Panc1 (cell line): ENCODE data around the gene MED12L. TPM values are rescaled to one million over a fixed set of nuclear protein-coding genes. Genes with fewer than 3 reads are reported as not detected.

Experiments
- ATAC-seq: fragments of 200-7000 bp; cut with Tn5 transposase; 2 replicates; pipeline ENCODE4 v1.9.1; 2020; ENCODE audit warnings: mild to moderate bottlenecking, moderate library complexity
- BruUV-seq: library from RNA; stranded (reverse); fragments of 400-500 nt; replicated peaks from 2 replicates; lab custom pipeline; 2021; lab: Mats Ljungman, UMichigan
- CTCF ChIA-PET: fragments of 300-600 bp; sonication (Branson Sonifier 250); formaldehyde crosslinking; loops from one replicate; lab custom pipeline; 2022; ENCODE audit warnings: antibody characterized with exemption; lab: Charles Lee
- POLR2A ChIA-PET: fragments of 300-600 bp; sonication (Branson Sonifier 250); formaldehyde crosslinking; loops from one replicate; lab custom pipeline; 2022; ENCODE audit warnings: antibody characterized with exemption; lab: Charles Lee
- DNase-seq: peaks from one replicate; pipeline ENCODE4 v3.0.0-alpha.2; 2010; ENCODE audit warnings: low read depth, low spot score
- H3K27ac ChIP-seq: 2 replicates; pipeline ENCODE4 v1.5.1; 2011; ENCODE audit warnings: mild to moderate bottlenecking, low read length, inconsistent platforms
- H3K27me3 ChIP-seq: fragments of 200-500 bp; sonication (Bioruptor generic); 2 replicates; pipeline ENCODE4 v1.6.0; 2014; ENCODE audit warnings: low read length, inconsistent platforms; ENCODE audit not compliant: control insufficient read depth, insufficient read depth
- H3K36me3 ChIP-seq: fragments of 200-500 bp; sonication (Bioruptor generic); 2 replicates; pipeline ENCODE4 v1.5.1; 2014; ENCODE audit warnings: inconsistent platforms, mild to moderate bottlenecking, low read length, moderate library complexity; ENCODE audit not compliant: control insufficient read depth, insufficient read depth
- H3K4me1 ChIP-seq: 2 replicates; pipeline ENCODE4 v1.5.1; 2011; ENCODE audit warnings: inconsistent platforms, mild to moderate bottlenecking, low read length, moderate library complexity; ENCODE audit not compliant: control insufficient read depth, insufficient read depth
- H3K4me3 ChIP-seq, 2 experiments: 2 replicates each; pipeline ENCODE4 v1.5.1; 2011 to 2012; ENCODE audit warnings: low read depth in 2 of 2, low read length in 2 of 2, mild to moderate bottlenecking in 2 of 2, inconsistent platforms in 1 of 2, moderate library complexity in 1 of 2
- H3K9me3 ChIP-seq: fragments of 200-500 bp; sonication (Bioruptor generic); 2 replicates; pipeline ENCODE4 v1.5.1; 2014; ENCODE audit warnings: low read depth, mild to moderate bottlenecking, inconsistent platforms, low read length, moderate library complexity; ENCODE audit not compliant: control insufficient read depth, insufficient read depth
- POLR2AphosphoS5 ChIP-seq: IDR thresholded peaks from 2 replicates; pipeline ENCODE4 v1.6.1; 2012; ENCODE audit warnings: mild to moderate bottlenecking, low read depth, low read length, moderate library complexity
- SIN3A ChIP-seq: IDR thresholded peaks from 2 replicates; pipeline ENCODE4 v1.6.1; 2012; ENCODE audit warnings: low read depth, mild to moderate bottlenecking, low read length, moderate library complexity, borderline replicate concordance; ENCODE audit not compliant: insufficient read depth
- TCF7L2 ChIP-seq: IDR thresholded peaks from 2 replicates; pipeline ENCODE4 v1.6.1; 2011; ENCODE audit warnings: mild to moderate bottlenecking, low read depth, low read length, inconsistent platforms
- in situ Hi-C: cut with HindIII; loops from 2 replicates; pipeline ENCODE4 v1.10.0; 2016; ENCODE audit warnings: low sequenced_read_pairs, low pct_unique_long_range_greater_than_20kb
- intact Hi-C: fragments of 100-400 bp; cut with micrococcal nuclease; formaldehyde crosslinking; loops from one replicate; pipeline ENCODE4 v1.10.0; 2022; ENCODE audit not compliant: unreplicated experiment
- total RNA-seq: library from RNA; stranded (reverse); gene quantifications from one replicate; pipeline ENCODE4 v1.2.1, GENCODE V29; 2021; ENCODE audit not compliant: unreplicated experiment
- TF ChIP-seq, protein P1 (sequence below): fragments of 450-650 bp; IDR thresholded peaks from 2 replicates; pipeline ENCODE4 v1.5.1; 2017; ENCODE audit warnings: mild to moderate bottlenecking
- TF ChIP-seq, protein P2 (sequence below), 2 experiments: IDR thresholded peaks; 2 replicates each; pipeline ENCODE4 v1.6.1; 2011 to 2012; ENCODE audit warnings: low read depth in 2 of 2, control low read depth in 1 of 2, low read length in 1 of 2, mild to moderate bottlenecking in 1 of 2, moderate library complexity in 1 of 2; ENCODE audit not compliant: insufficient read depth in 1 of 2

MED12L gene
- total RNA-seq, 1 experiment from 2014 or later = 2.8 TPM

DNA sequence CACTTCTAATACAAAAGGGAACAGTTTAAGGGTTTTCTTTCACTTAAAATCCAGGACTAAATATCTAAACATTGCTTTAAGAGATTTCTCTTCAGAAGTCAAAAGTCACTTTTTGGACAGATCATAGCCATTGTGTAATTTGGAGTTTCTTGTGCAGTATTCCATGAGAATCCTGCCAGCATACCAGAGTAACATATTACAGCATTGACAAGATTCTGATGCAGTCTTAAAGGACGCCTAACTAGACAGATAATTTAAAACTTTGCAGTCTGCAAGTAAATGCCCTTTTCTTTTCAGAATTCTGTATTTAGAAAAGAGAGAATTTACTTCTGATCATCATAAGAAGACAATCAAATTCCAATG is 392.9 kb downstream of the MED12L start:
- Histone ChIP-seq H3K36me3 (no peaks in the 10 kb centered on the region), H3K4me1 (no peaks in the 10 kb centered on the region), H3K27ac (no peak overlapping the region), H3K27me3 (no peaks in the 10 kb centered on the region), H3K4me3 (no peak overlapping the region), H3K9me3 (no peaks in the 10 kb centered on the region)
- ChIA-PET CTCF (no interaction called here), POLR2A (no interaction called here)
- in situ Hi-C loops (no loop called here), intact Hi-C loops (no loop called here)
- BruUV-seq = no TSS peak
- ATAC-seq (no peak), DNase-seq (no peak)
- no peak for TF ChIP-seq SIN3A
- TF ChIP-seq POLR2AphosphoS5 = no peak
- TF ChIP-seq TCF7L2 = no peak
- TF ChIP-seq, protein P1, sequence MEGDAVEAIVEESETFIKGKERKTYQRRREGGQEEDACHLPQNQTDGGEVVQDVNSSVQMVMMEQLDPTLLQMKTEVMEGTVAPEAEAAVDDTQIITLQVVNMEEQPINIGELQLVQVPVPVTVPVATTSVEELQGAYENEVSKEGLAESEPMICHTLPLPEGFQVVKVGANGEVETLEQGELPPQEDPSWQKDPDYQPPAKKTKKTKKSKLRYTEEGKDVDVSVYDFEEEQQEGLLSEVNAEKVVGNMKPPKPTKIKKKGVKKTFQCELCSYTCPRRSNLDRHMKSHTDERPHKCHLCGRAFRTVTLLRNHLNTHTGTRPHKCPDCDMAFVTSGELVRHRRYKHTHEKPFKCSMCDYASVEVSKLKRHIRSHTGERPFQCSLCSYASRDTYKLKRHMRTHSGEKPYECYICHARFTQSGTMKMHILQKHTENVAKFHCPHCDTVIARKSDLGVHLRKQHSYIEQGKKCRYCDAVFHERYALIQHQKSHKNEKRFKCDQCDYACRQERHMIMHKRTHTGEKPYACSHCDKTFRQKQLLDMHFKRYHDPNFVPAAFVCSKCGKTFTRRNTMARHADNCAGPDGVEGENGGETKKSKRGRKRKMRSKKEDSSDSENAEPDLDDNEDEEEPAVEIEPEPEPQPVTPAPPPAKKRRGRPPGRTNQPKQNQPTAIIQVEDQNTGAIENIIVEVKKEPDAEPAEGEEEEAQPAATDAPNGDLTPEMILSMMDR = no peak
- TF ChIP-seq, protein P2, sequence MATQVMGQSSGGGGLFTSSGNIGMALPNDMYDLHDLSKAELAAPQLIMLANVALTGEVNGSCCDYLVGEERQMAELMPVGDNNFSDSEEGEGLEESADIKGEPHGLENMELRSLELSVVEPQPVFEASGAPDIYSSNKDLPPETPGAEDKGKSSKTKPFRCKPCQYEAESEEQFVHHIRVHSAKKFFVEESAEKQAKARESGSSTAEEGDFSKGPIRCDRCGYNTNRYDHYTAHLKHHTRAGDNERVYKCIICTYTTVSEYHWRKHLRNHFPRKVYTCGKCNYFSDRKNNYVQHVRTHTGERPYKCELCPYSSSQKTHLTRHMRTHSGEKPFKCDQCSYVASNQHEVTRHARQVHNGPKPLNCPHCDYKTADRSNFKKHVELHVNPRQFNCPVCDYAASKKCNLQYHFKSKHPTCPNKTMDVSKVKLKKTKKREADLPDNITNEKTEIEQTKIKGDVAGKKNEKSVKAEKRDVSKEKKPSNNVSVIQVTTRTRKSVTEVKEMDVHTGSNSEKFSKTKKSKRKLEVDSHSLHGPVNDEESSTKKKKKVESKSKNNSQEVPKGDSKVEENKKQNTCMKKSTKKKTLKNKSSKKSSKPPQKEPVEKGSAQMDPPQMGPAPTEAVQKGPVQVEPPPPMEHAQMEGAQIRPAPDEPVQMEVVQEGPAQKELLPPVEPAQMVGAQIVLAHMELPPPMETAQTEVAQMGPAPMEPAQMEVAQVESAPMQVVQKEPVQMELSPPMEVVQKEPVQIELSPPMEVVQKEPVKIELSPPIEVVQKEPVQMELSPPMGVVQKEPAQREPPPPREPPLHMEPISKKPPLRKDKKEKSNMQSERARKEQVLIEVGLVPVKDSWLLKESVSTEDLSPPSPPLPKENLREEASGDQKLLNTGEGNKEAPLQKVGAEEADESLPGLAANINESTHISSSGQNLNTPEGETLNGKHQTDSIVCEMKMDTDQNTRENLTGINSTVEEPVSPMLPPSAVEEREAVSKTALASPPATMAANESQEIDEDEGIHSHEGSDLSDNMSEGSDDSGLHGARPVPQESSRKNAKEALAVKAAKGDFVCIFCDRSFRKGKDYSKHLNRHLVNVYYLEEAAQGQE (IDR thresholded peaks at IDR 0.05; ENCODE audit: insufficient read depth in 1 of 2, low read depth in 2 of 2, low read length in 1 of 2) = no peak

DNA sequence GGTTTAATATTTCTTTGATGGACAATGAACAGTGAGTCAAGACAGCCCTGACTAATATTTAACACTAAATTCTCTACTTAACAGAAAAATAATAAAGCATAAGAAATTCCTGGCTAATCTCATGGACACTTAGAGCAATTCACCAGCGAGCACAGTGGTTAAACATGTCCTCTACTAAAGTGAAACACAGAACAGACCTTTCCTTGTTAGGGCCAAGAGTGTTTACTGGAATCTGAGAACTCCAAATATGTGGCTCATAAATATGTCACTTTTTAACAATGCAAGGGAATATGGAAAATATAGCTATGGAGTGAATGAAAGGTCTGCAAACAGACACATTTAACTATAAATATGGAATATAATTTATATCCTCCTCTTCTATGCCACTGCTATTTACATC is 394.0 kb downstream of the MED12L start:
- intact Hi-C loops = no loop called here
- TF ChIP-seq SIN3A = no peak
- TF ChIP-seq, protein P2 (IDR thresholded peaks at IDR 0.05; ENCODE audit: insufficient read depth in 1 of 2, low read depth in 2 of 2, low read length in 1 of 2) = no peak
- TF ChIP-seq POLR2AphosphoS5 = no peak
- no peak for TF ChIP-seq TCF7L2
- TF ChIP-seq, protein P1 = no peak
- CTCF ChIA-PET = no interaction called here
- Histone ChIP-seq H3K9me3 (no peaks in the 10 kb centered on the region), H3K27me3 (no peaks in the 10 kb centered on the region), H3K36me3 (no peaks in the 10 kb centered on the region), H3K4me3 (no peak overlapping the region), H3K27ac (no peak overlapping the region), H3K4me1 (no peaks in the 10 kb centered on the region)
- in situ Hi-C loops = no loop called here
- POLR2A ChIA-PET = no interaction called here
- no peak for DNase-seq
- no peak for ATAC-seq
- no TSS peak for BruUV-seq
